Measurements from ENCODE around the gene KCNH6. TPM values are rescaled to one million over a fixed set of nuclear protein-coding genes. Genes with fewer than 3 reads are reported as not detected.

KCNH6 gene
- total RNA-seq, 4 donors from 2014 or later: not detected

GRCh38 chr17:63481488-63481870 is 41.7 kb upstream of the KCNH6 start:
- no peak for TF ChIP-seq CTCF (IDR thresholded peaks at IDR 0.05; ENCODE audit: low read depth)

- TF ChIP-seq CTCF (IDR thresholded peaks at IDR 0.05; ENCODE audit: low read depth): no peak
Measured at GRCh38 chr17:63482509-63482908, 40.6 kb upstream of the KCNH6 start.

GRCh38 chr17:63483038-63483437 is 40.1 kb upstream of the KCNH6 start:
- TF ChIP-seq CTCF (IDR thresholded peaks at IDR 0.05; ENCODE audit: low read depth): no peak

GRCh38 chr17:63483655-63484575 is 39.2 kb upstream of the KCNH6 start:
- no peak for TF ChIP-seq CTCF (IDR thresholded peaks at IDR 0.05; ENCODE audit: low read depth)

DNA sequence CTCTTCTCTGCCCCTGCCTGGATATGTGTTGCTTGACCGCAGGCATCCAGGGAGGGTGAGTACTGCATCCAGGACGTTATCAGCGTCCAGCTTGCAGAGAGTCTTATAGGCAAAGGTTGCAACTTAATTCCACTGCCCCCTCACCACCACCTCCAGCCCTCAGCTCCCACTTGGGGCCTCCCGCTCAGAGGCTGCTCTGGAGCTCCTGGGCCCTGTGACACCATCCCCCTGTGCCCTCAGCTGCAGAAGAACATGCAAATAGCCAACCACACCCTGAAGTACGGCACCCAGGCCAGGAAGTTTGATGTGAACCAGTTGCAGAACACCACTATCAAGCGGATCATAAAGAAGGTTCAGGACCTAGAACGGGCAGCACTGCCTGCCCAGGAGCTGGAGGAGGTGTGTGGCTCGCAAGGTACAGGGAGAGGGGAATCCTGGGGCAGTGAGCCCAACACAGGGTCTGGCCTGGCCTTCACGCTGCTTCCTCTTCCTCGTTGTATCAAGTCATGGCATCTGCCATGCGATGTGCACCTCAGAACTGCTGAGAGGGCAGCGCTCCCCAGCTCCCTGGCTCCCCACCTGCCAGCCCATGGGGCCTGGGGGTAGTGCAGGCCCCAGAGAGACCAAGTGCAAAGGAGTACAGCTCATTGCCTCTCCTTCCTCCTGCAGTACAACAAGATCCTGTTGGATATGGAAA is 36.7 kb upstream of the KCNH6 start:
- no peak for TF ChIP-seq CTCF (IDR thresholded peaks at IDR 0.05; ENCODE audit: low read depth)

DNA sequence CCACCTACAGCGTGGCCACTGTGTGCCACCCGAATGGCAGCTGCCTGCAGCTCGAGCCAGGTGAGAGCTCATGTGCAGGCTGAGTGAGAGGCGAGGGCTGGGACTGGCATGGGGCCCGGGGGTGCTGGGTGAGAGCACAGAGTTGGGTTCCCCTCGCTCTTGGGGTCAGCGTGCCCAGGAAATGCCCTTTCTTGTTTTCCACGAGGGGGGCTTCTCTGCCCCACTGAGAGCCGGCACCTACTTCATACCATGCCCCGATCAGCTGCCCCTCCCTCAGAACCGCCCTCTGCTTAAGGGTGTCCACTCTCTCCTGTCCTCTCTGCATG is 36.2 kb upstream of the KCNH6 start:
- TF ChIP-seq CTCF (IDR thresholded peaks at IDR 0.05; ENCODE audit: low read depth): no peak

DNA sequence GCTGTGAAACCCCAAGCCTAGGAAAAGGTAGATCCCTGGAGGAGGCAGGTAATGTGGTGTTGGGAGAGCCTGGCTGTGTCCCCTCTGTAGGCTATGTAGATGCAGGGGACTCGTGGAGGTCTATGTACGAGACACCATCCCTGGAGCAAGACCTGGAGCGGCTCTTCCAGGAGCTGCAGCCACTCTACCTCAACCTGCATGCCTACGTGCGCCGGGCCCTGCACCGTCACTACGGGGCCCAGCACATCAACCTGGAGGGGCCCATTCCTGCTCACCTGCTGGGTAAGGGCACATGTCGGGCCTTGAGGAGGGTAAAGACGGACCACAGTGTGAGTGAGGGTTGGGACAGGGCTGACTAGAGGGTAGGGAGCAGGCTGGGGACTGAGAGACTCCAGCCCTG is 34.3 kb upstream of the KCNH6 start:
- no peak for TF ChIP-seq CTCF (IDR thresholded peaks at IDR 0.05; ENCODE audit: low read depth)
